GM15510 (cell line): ENCODE data around the gene CDS1.

Experiments
- POLR2A ChIP-seq: IDR thresholded peaks from 3 replicates; pipeline ENCODE4 v1.6.1; 2011; ENCODE audit warnings: borderline replicate concordance; ENCODE audit not compliant: insufficient read length; ENCODE audit errors: extremely low read depth

Gene CDS1

DNA sequence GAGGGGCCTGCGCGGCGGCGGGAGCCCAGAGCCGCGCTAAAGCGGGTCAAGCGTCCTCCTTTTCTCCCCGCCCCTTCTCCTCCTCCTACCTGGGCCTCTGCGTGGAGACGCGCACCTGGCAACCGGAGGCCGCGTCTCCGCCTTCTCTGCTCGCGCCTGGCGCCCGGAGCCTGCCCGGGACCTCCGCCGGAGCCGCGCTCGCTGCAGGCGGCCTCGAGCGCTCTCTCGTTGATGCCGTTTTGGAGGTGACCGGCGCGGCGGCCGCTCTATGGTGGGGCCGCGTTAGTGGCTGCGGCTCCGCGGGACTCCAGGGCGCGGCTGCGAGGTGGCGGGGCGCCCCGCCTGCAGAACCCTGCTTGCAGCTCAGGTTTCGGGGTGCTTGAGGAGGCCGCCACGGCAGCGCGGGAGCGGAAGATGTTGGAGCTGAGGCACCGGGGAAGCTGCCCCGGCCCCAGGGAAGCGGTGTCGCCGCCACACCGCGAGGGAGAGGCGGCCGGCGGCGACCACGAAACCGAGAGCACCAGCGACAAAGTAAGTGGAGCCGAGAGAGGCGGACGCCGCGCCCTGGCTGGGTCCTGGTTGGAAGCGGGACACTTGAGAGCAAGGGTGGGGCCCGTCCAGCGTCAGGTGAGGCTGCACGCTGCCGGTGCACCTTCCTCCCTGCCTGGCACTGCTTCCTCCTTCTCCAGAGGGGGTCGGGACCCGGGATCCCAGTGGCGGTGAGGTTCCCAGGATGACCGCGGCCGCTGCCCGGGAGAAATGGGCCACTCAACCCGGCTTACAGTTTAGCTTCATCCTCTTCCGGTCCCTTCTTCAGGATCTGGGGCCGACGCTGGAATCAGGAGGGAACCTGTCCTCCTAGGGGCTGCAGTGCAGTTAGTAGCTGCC lies at the start of gene CDS1:
CDS1 (plus strand) TSS at position 140 of the 888 bp plus-strand sequence; CDS start at position 415, 275 bp downstream.
- TF ChIP-seq POLR2A, result no peak

GRCh38 chr4:84535901-84536300 lies 47.0 kb upstream of the CDS1 start:
- no peak for TF ChIP-seq POLR2A

DNA sequence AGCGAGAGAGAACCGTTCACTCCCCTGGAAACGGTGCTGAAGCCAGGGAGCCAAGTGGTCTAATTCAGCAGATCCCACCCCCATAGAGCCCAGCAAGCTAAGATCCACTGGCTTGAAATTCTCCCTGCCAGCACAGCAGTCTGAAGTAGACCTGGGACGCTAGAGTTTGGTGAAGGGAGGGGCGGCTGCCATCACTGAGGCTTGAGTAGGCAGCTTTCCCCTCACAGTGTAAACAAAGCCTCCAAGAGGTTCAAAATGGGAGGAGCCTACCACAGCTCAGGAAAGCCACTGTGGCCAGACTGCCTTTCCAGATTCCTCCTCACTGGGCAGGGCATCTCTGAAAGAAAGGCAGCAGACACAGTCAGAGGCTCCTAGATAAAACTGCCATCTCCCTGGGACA lies 37.8 kb upstream of the CDS1 start:
- TF ChIP-seq POLR2A, result no peak

GRCh38 chr4:84547211-84547610 lies 35.7 kb upstream of the CDS1 start:
- TF ChIP-seq POLR2A, result no peak

DNA sequence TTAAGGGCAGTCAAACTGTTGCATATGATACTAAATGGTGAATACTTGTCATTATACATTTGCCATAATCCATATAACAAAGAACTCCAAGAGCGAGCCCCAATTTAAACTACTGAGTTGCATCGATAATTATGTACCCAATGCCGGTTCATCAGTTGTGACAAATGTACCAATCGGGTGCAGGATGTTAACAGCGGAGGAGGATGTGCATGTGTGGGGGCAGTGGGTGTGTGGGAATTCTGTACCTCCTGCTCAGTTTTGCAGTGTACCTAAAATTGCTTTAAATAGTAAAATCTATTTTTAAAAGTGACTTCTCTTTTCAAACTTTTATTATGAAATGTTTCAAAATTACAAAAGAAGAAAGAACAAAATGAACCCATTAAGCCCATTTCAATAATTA lies 20.8 kb upstream of the CDS1 start:
- TF ChIP-seq POLR2A, result no peak

DNA sequence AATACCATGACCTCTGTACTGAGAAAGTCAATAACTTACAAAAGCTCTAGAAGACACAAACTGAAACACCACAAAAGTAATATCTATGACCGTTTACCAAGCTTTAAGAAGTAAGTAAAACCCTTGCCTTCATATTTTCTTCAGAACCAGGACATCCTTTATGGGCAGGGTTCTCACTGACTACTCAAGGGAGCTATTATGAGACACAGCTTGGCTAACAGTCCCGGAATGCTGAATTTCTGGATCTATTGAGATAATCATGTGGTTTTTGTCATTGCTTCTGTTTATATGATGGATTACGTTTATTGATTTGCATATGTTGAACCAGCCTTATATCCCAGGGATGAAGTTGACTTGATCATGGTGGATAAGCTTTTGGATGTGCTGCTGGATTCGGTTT lies 19.9 kb upstream of the CDS1 start:
- TF ChIP-seq POLR2A, result no peak

DNA sequence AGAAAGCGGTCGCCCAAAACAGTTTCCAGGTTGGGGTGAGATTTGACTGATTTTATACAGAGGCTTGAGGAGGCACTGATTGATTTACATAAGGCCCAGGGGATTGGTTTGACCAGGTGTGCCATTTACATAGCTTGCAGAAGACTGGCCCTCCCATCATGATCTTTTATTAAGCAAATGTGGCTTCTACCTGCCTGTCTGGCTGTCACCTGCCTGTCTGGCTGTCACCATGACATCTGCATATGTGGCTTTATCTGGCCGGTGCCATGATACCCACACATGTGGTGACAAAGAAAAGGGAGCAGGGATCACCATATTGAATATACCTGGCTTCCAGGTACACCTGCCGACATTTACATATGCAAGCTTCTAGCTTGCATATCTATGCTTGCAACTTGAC lies 17.0 kb upstream of the CDS1 start:
- no peak for TF ChIP-seq POLR2A

DNA sequence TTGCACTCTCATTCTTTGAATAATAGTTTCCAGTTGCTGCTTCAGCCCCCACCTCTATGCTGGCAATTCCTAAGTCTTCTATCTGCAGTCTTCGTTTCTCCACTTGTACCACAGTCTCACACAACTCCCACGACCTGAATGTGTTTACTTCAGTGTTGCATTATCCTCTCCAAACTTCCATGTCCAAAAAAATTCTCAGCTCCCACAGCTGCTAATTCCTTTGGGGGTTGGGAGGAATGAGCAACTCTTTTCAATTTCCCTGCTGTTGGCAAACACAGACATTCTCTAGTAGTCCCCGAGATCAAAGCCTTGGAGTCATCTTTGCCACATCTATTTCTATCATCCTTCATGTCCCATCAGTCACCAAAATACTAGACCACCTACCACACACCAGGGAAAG lies 14.4 kb upstream of the CDS1 start:
- TF ChIP-seq POLR2A, result no peak

DNA sequence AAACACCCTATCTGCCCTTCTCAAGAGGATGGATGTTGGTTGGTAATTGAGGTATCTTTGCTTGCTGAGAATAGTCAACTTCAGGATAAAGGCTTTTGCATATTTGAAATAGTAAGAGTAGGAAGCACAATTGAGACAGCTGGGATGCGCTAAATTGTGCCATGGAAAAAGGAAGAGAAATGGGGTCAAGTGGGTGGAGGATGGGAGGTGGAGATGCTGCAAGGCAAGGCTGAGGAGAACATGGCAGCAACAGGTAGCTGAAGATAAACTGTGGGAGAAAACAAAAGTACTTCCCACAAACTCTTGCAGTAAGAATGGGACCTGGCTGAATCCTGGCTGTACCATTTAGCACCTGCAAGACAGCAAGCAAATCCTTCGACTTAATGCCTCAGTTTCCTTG lies 13.9 kb upstream of the CDS1 start:
- TF ChIP-seq POLR2A, result no peak

DNA sequence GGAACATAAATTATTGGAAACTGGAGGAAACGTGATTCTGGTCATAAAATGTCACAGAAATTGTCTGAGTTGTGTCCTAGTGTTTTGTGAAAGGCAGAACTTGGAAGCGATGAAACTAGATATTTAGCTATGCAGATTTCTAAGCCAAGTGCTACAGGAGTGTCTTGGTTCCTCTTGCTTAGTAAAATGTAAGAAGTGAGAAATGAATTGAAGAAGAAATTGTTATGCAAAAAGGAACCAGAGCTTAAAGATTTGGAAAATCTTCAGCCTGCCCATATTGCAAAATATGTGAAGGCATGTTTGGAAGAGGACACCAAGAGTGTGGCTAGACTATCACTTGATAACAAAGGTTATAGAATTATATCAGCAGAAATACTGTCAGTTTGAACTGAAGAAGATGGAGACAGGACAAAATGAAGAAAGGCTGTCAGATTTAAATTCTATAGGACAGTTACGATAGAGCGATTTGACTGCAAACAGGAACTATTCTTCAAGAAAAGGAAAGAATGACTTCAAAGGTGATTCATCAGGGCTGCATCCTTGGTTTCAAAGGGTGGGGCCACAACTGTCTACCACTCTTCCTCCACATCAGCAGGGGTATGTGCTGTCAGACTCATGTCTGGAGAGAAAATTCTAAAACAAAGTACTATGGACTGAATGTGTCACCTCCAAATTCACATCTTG lies 9.4 kb upstream of the CDS1 start:
- no peak for TF ChIP-seq POLR2A

GRCh38 chr4:84574069-84574720 lies 8.7 kb upstream of the CDS1 start:
- TF ChIP-seq POLR2A, result no peak

GRCh38 chr4:84578540-84579402 lies 4.2 kb upstream of the CDS1 start:
- TF ChIP-seq POLR2A, result no peak

DNA sequence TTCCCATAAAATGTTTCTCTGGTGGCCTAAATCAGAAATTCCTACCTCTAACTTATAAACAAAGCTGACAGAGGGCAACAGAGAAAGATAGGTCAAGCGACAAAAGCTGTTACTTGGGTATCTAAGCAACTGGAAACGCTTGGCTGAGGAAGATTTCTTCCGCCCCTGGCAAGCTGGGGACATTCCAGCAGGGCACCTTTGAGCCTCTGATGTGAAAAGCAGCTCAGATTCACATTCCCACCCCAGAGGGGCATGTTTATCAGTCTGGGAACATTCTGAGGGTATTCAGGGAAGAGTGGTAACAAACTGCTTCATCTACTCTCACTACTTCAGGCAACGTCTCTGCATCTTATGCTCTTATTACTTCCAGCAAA lies 3.5 kb upstream of the CDS1 start:
- TF ChIP-seq POLR2A, result no peak

GRCh38 chr4:84582302-84582987 lies 482 bp upstream of the CDS1 start:
- no peak for TF ChIP-seq POLR2A
